AG09319 (cell line): ENCODE results near the gene MMP24.

Experiments
- DNase-seq: peaks from one replicate; pipeline ENCODE4 v3.0.0-alpha.2; 2010; ENCODE audit warnings: low read depth; ENCODE audit errors: extremely low read depth
- CTCF ChIP-seq: IDR thresholded peaks from 2 replicates; pipeline ENCODE4 v1.5.1; 2011; ENCODE audit warnings: low read depth, mild to moderate bottlenecking, inconsistent platforms, low read length, moderate library complexity

MMP24 gene

GRCh38 chr20:35316086-35316485, 89.6 kb downstream of the MMP24 start:
- DNase-seq: no peak
- TF ChIP-seq CTCF: no peak

GRCh38 chr20:35317416-35318210, 91.1 kb downstream of the MMP24 start:
- no peak for TF ChIP-seq CTCF
- no peak for DNase-seq

- DNase-seq: no peak
Measured at GRCh38 chr20:35318502-35319157, 92.1 kb downstream of the MMP24 start.

GRCh38 chr20:35319192-35319870, 92.8 kb downstream of the MMP24 start:
- no peak for TF ChIP-seq CTCF
- DNase-seq: no peak

More at GRCh38 chr20:35318502-35319157, 92.1 kb downstream of the MMP24 start:
- TF ChIP-seq CTCF: no peak

- TF ChIP-seq CTCF: no peak
- DNase-seq: no peak
Measured at GRCh38 chr20:35319871-35320197, 93.3 kb downstream of the MMP24 start.

- no peak for DNase-seq
- TF ChIP-seq CTCF: no peak
Measured at GRCh38 chr20:35320396-35321126, 94.1 kb downstream of the MMP24 start.
